B cell (primary cell): ENCODE results near the gene ANAPC10. TPM values are rescaled to one million over a fixed set of nuclear protein-coding genes. Genes with fewer than 3 reads are reported as not detected.

Source experiments
- ATAC-seq: fragments of 200-7000 bp; cut with Tn5 transposase; one replicate; pipeline ENCODE4 v1.10.0; 2021; ENCODE audit warnings: low read depth, mild to moderate bottlenecking, moderate number of reproducible peaks, moderate library complexity
- CTCF ChIA-PET: fragments of 350-600 bp; sonication (Branson Sonifier 250); formaldehyde crosslinking; loops from one replicate; lab custom pipeline; 2021; ENCODE audit warnings: antibody characterized with exemption, inconsistent platforms; lab: Charles Lee
- POLR2A ChIA-PET: fragments of 350-600 bp; sonication (Branson Sonifier 250); formaldehyde crosslinking; loops from one replicate; lab custom pipeline; 2021; ENCODE audit warnings: antibody characterized with exemption; lab: Charles Lee
- DNase-seq: peaks from one replicate; pipeline ENCODE4 v3.0.0; 2013
- H2AFZ ChIP-seq: 2 replicates; pipeline ENCODE4 v1.6.1; 2012; ENCODE audit warnings: mild to moderate bottlenecking, low read depth, low read length; ENCODE audit not compliant: insufficient read depth, poor library complexity, severe bottlenecking
- H3K27ac ChIP-seq, 2 donors: 1 replicate in 1 of 2; 2 replicates in 1 of 2; pipeline ENCODE4 v1.5.1; 2012 to 2013; ENCODE audit warnings: low read length in 2 of 2, mild to moderate bottlenecking in 2 of 2, moderate library complexity in 1 of 2
- H3K27me3 ChIP-seq, 4 experiments: fragments of 200-600 bp in 1 of 4; sonication (generic) in 1 of 4; replicated peaks in 1 of 4; 1 replicate in 2 of 4; 2 replicates in 2 of 4; pipeline versions ENCODE4 v1.6.1 to v1.7.0; 2013 to 2016; ENCODE audit warnings: low read length in 3 of 4, mild to moderate bottlenecking in 2 of 4, mixed read lengths in 1 of 4, moderate library complexity in 1 of 4; ENCODE audit not compliant: insufficient read depth in 4 of 4, control insufficient read depth in 3 of 4; ENCODE audit errors: control extremely low read depth in 1 of 4
- H3K36me3 ChIP-seq, 2 experiments: replicated peaks in 1 of 2; 1 replicate in 1 of 2; 2 replicates in 1 of 2; pipeline versions ENCODE4 v1.6.1 to v1.7.1; 2013; ENCODE audit warnings: low read length in 1 of 2; ENCODE audit not compliant: insufficient read depth in 2 of 2, control insufficient read depth in 1 of 2; ENCODE audit errors: control extremely low read depth in 1 of 2, extremely low read depth in 1 of 2
- H3K4me1 ChIP-seq, 2 donors: fragments of 200-600 bp in 1 of 2; sonication (generic) in 1 of 2; 1 replicate in 1 of 2; 2 replicates in 1 of 2; pipeline versions ENCODE4 v1.5.1 to v1.6.1; 2013 to 2017; ENCODE audit warnings: low read length in 2 of 2; ENCODE audit not compliant: control insufficient read depth in 2 of 2, insufficient read depth in 2 of 2
- H3K4me2 ChIP-seq: replicated peaks from 2 replicates; pipeline ENCODE3; 2012; ENCODE audit warnings: mild to moderate bottlenecking, low read depth, low read length; ENCODE audit not compliant: poor library complexity, severe bottlenecking
- H3K4me3 ChIP-seq, 5 experiments: fragments of 200-600 bp in 1 of 5; sonication (generic) in 1 of 5; 1 replicate in 3 of 5; 2 replicates in 2 of 5; pipeline versions ENCODE4 v1.5.1 to v1.7.0; 2011 to 2016; ENCODE audit warnings: low read length in 4 of 5, mild to moderate bottlenecking in 4 of 5, low read depth in 2 of 5, control low read depth in 1 of 5, moderate library complexity in 1 of 5; ENCODE audit not compliant: insufficient read depth in 1 of 5; ENCODE audit errors: control extremely low read depth in 1 of 5, extremely low read depth in 1 of 5
- H3K79me2 ChIP-seq: fragments of 200-600 bp; sonication (generic); one replicate; pipeline ENCODE4 v1.6.0; 2016; ENCODE audit warnings: low read length; ENCODE audit not compliant: control insufficient read depth, insufficient read depth
- H3K9ac ChIP-seq: fragments of 200-600 bp; sonication (generic); 2 replicates; pipeline ENCODE4 v1.6.1; 2017; ENCODE audit warnings: mild to moderate bottlenecking, low read length, moderate library complexity
- H3K9me3 ChIP-seq, 3 donors: one replicate each; pipeline versions ENCODE4 v1.6.1 to v1.7.1; 2013; ENCODE audit warnings: low read length in 2 of 3; ENCODE audit not compliant: control insufficient read depth in 2 of 3, insufficient read depth in 1 of 3; ENCODE audit errors: control extremely low read depth in 1 of 3
- H4K20me1 ChIP-seq: 2 replicates; pipeline ENCODE4 v1.6.0; 2012; ENCODE audit warnings: mild to moderate bottlenecking, low read length; ENCODE audit not compliant: insufficient read depth, control insufficient read depth, poor library complexity, severe bottlenecking
- H3K27ac Mint-ChIP-seq: one replicate; pipeline ENCODE4 v1.8.0; 2021; ENCODE audit warnings: mixed read lengths
- H3K27me3 Mint-ChIP-seq: one replicate; pipeline ENCODE4 v1.8.0; 2021; ENCODE audit warnings: mixed read lengths
- H3K4me1 Mint-ChIP-seq: one replicate; pipeline ENCODE4 v1.8.0; 2021; ENCODE audit warnings: mixed read lengths
- H3K4me3 Mint-ChIP-seq: one replicate; pipeline ENCODE4 v1.8.0; 2021; ENCODE audit warnings: mixed read lengths
- H3K9me3 Mint-ChIP-seq: one replicate; pipeline ENCODE4 v1.8.0; 2022; ENCODE audit warnings: mixed read lengths; ENCODE audit not compliant: insufficient read depth
- EZH2 ChIP-seq: IDR thresholded peaks from 2 replicates; pipeline ENCODE4 v1.6.1; 2012; ENCODE audit warnings: borderline replicate concordance, low read depth, mild to moderate bottlenecking, moderate library complexity, low read length; ENCODE audit not compliant: insufficient read depth, poor library complexity, severe bottlenecking
- WGBS: methylation state at CpG from one replicate; pipeline ENCODE4 v1.1.5; 2013; ENCODE audit warnings: missing lambda C conversion rate; ENCODE audit not compliant: insufficient coverage; 5-methylcytosine and 5-hydroxymethylcytosine counted together
- intact Hi-C: fragments of 100-400 bp; cut with micrococcal nuclease; formaldehyde crosslinking; loops from one replicate; pipeline ENCODE4 v1.10.0; 2022
- polyA plus RNA-seq: library from polyadenylated mRNA; depleted of rRNA; stranded (reverse); fragments of >200 nt; gene quantifications from 2 replicates; pipeline ENCODE4 v1.2.3, GENCODE V29; 2012
- total RNA-seq, 2 donors: library from RNA; stranded (reverse); fragments of 120-200 nt in 1 of 2; gene quantifications; 1 replicate in 1 of 2; 2 replicates in 1 of 2; pipeline versions ENCODE4 v1.2.3 to v1.2.4, GENCODE V29; 2013 to 2022
- TF ChIP-seq, protein P1 (sequence below): fragments of 200-600 bp; IDR thresholded peaks from one replicate; pipeline ENCODE4 v1.8.0; 2022; ENCODE audit warnings: antibody characterized with exemption, mild to moderate bottlenecking

ANAPC10 gene
- total and polyA plus RNA-seq, 2 donors (not counting 1 experiment from before 2014, with no cell fraction given), result 17.4 to 18.9 TPM

DNA sequence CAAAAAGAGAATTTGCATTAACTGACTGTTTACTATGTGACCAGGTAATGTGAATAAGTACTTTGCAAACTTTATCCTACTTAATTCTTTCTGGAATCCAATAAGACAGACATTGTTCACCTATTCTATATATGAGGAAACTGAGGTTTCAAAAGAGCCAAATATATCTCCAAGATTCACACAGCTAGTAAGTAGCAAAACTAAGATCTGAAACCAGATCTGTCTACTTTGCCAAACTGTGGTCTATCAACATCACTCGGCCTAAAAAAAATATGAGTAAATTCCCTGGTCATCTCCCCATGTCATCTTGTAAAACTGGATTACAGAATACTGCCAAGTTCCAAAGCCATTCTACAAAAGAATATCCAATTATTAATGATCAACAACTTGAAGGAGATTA, 52.8 kb downstream of the ANAPC10 start:
- H3K27me3 ChIP-seq, result no peaks in the 10 kb centered on the region
- intact Hi-C loops, result no loop called here

GRCh38 chr4:145044341-145044740, 53.7 kb downstream of the ANAPC10 start:
- Histone ChIP-seq H3K4me1 (peaks cover 0 to 2% of the 10 kb centered on the region in 2 donors), H3K4me3 (no peak overlapping the region), H3K36me3 (no peaks in the 10 kb centered on the region), H2AFZ (no peak overlapping the region), H3K27ac (no peak overlapping the region), H3K79me2 (no peaks in the 10 kb centered on the region), H3K9ac (no peak overlapping the region), H3K9me3 (no peaks in the 10 kb centered on the region), H3K27me3 (no peaks in the 10 kb centered on the region), H3K4me2 (no peak overlapping the region), H4K20me1 (no peaks in the 10 kb centered on the region)
- H3K27ac Mint-ChIP-seq, result no peak overlapping the region
- no peaks in the 10 kb centered on the region for H3K9me3 Mint-ChIP-seq
- H3K27me3 Mint-ChIP-seq, result no peaks in the 10 kb centered on the region
- no peak for TF ChIP-seq EZH2
- TF ChIP-seq, protein P1, sequence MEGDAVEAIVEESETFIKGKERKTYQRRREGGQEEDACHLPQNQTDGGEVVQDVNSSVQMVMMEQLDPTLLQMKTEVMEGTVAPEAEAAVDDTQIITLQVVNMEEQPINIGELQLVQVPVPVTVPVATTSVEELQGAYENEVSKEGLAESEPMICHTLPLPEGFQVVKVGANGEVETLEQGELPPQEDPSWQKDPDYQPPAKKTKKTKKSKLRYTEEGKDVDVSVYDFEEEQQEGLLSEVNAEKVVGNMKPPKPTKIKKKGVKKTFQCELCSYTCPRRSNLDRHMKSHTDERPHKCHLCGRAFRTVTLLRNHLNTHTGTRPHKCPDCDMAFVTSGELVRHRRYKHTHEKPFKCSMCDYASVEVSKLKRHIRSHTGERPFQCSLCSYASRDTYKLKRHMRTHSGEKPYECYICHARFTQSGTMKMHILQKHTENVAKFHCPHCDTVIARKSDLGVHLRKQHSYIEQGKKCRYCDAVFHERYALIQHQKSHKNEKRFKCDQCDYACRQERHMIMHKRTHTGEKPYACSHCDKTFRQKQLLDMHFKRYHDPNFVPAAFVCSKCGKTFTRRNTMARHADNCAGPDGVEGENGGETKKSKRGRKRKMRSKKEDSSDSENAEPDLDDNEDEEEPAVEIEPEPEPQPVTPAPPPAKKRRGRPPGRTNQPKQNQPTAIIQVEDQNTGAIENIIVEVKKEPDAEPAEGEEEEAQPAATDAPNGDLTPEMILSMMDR, result no peak
- peaks cover 9% of the 10 kb centered on the region for H3K4me1 Mint-ChIP-seq
- ChIA-PET POLR2A (no interaction called here), CTCF (no interaction called here)
- DNase-seq (no peak), ATAC-seq (no peak)
- WGBS, result 63% methylated on average over 1 of the region's 3 CpGs
- intact Hi-C loops, result no loop called here
- no peak overlapping the region for H3K4me3 Mint-ChIP-seq

More for the DNA sequence above, 52.8 kb downstream of the ANAPC10 start:
- Histone ChIP-seq H3K79me2 (no peaks in the 10 kb centered on the region), H2AFZ (no peak overlapping the region), H4K20me1 (no peaks in the 10 kb centered on the region), H3K9ac (no peak overlapping the region), H3K4me3 (no peak overlapping the region), H3K4me1 (peaks cover 0 to 2% of the 10 kb centered on the region in 2 donors), H3K4me2 (no peak overlapping the region), H3K27ac (no peak overlapping the region), H3K9me3 (no peaks in the 10 kb centered on the region), H3K36me3 (peaks cover 0 to 3% of the 10 kb centered on the region in 2 experiments)
- TF ChIP-seq, protein P1, result no peak
- TF ChIP-seq EZH2, result no peak
- Mint-ChIP-seq H3K27me3 (no peaks in the 10 kb centered on the region), H3K4me1 (peaks cover 9% of the 10 kb centered on the region), H3K9me3 (no peaks in the 10 kb centered on the region), H3K4me3 (no peak overlapping the region), H3K27ac (no peak overlapping the region)
- DNase-seq, result no peak
- POLR2A ChIA-PET, result no interaction called here
- no CpG with 5 or more reads among the region's 1 CpG for WGBS
- CTCF ChIA-PET, result no interaction called here
- ATAC-seq, result no peak
